Liver (tissue), 9 donors: ENCODE results near the gene INSM1. TPM values are rescaled to one million over a fixed set of nuclear protein-coding genes. Genes with fewer than 3 reads are reported as not detected.

Experiments used
- DNase-seq: peaks from one replicate; pipeline ENCODE4 v3.0.0-alpha.2; 2017; ENCODE audit warnings: low spot score
- H3K27ac ChIP-seq, 2 donors: one replicate each; pipeline ENCODE4 v1.7.0; 2013; ENCODE audit warnings: inconsistent platforms in 2 of 2, low read length in 2 of 2, control low read depth in 1 of 2, low read depth in 1 of 2, mild to moderate bottlenecking in 1 of 2
- H3K27me3 ChIP-seq, 4 donors: one replicate each; pipeline versions ENCODE4 v1.6.1 to v1.7.0; 2013; ENCODE audit warnings: low read length in 3 of 4, inconsistent platforms in 1 of 4, mild to moderate bottlenecking in 1 of 4, moderate library complexity in 1 of 4; ENCODE audit not compliant: control insufficient read depth in 4 of 4, insufficient read depth in 4 of 4
- H3K36me3 ChIP-seq, 4 donors: one replicate each; pipeline versions ENCODE4 v1.6.1 to v1.7.0; 2013; ENCODE audit warnings: low read length in 3 of 4, mild to moderate bottlenecking in 3 of 4, low read depth in 1 of 4, moderate library complexity in 1 of 4; ENCODE audit not compliant: control insufficient read depth in 4 of 4, insufficient read depth in 3 of 4
- H3K4me1 ChIP-seq, 4 donors: one replicate each; pipeline versions ENCODE4 v1.6.1 to v1.7.0; 2013; ENCODE audit warnings: low read length in 3 of 4, mild to moderate bottlenecking in 3 of 4, moderate library complexity in 1 of 4; ENCODE audit not compliant: control insufficient read depth in 4 of 4, insufficient read depth in 4 of 4
- H3K4me3 ChIP-seq, 3 donors: one replicate each; pipeline versions ENCODE4 v1.6.1 to v1.7.0; 2013; ENCODE audit warnings: low read length in 3 of 3, control low read depth in 1 of 3, low read depth in 1 of 3, mild to moderate bottlenecking in 1 of 3
- H3K9ac ChIP-seq, 2 donors: one replicate each; pipeline ENCODE4 v1.7.0; 2013; ENCODE audit warnings: low read length in 2 of 2, mild to moderate bottlenecking in 2 of 2, moderate library complexity in 2 of 2, control low read depth in 1 of 2, low read depth in 1 of 2
- H3K9me3 ChIP-seq, 4 donors: one replicate each; pipeline versions ENCODE4 v1.6.1 to v1.7.0; 2013; ENCODE audit warnings: low read length in 3 of 4; ENCODE audit not compliant: control insufficient read depth in 4 of 4
- ATF3 ChIP-seq: IDR thresholded peaks from 2 replicates; pipeline ENCODE4 v1.6.1; 2016; ENCODE audit warnings: antibody characterized with exemption
- EGR1 ChIP-seq, 2 donors: IDR thresholded peaks; 2 replicates each; pipeline ENCODE4 v1.6.1; 2016 to 2018; ENCODE audit warnings: antibody characterized with exemption in 2 of 2, low read depth in 2 of 2
- FOXA1 ChIP-seq: IDR thresholded peaks from 2 replicates; pipeline ENCODE4 v1.6.1; 2016; ENCODE audit warnings: antibody characterized with exemption
- FOXA2 ChIP-seq: IDR thresholded peaks from 2 replicates; pipeline ENCODE4 v1.6.1; 2016; ENCODE audit warnings: antibody characterized with exemption
- GABPA ChIP-seq, 2 donors: IDR thresholded peaks in 1 of 2; conservative IDR thresholded peaks in 1 of 2; 2 replicates each; pipeline ENCODE4 v1.6.1; 2016; ENCODE audit warnings: antibody characterized with exemption in 2 of 2, mild to moderate bottlenecking in 1 of 2, moderate library complexity in 1 of 2
- HNF4A ChIP-seq, 2 donors: conservative IDR thresholded peaks; 2 replicates each; pipeline ENCODE4 v1.6.1; 2016; ENCODE audit warnings: antibody characterized with exemption in 2 of 2, mild to moderate bottlenecking in 2 of 2
- HNF4G ChIP-seq: IDR thresholded peaks from 2 replicates; pipeline ENCODE4 v1.6.1; 2016; ENCODE audit warnings: antibody characterized with exemption
- JUND ChIP-seq, 2 donors: IDR thresholded peaks; 2 replicates each; pipeline ENCODE4 v1.6.1; 2016; ENCODE audit warnings: antibody characterized with exemption in 2 of 2
- MAX ChIP-seq: IDR thresholded peaks from 2 replicates; pipeline ENCODE4 v1.6.1; 2016; ENCODE audit warnings: antibody characterized with exemption
- NR2F2 ChIP-seq: IDR thresholded peaks from 2 replicates; pipeline ENCODE4 v1.6.1; 2016; ENCODE audit warnings: antibody characterized with exemption
- RAD21 ChIP-seq, 2 donors: IDR thresholded peaks; 2 replicates each; pipeline ENCODE4 v1.6.1; 2016; ENCODE audit warnings: antibody characterized with exemption in 2 of 2, mild to moderate bottlenecking in 2 of 2
- REST ChIP-seq: IDR thresholded peaks from 2 replicates; pipeline ENCODE4 v1.6.1; 2016; ENCODE audit warnings: antibody characterized with exemption, mild to moderate bottlenecking
- RXRA ChIP-seq, 2 donors: IDR thresholded peaks; 2 replicates each; pipeline ENCODE4 v1.6.1; 2017 to 2018; ENCODE audit warnings: antibody characterized with exemption in 2 of 2, mild to moderate bottlenecking in 1 of 2
- SP1 ChIP-seq: IDR thresholded peaks from 2 replicates; pipeline ENCODE4 v1.6.1; 2018; ENCODE audit warnings: antibody characterized with exemption, mild to moderate bottlenecking
- TAF1 ChIP-seq: conservative IDR thresholded peaks from 2 replicates; pipeline ENCODE4 v1.6.1; 2016; ENCODE audit warnings: antibody characterized with exemption, mild to moderate bottlenecking
- YY1 ChIP-seq: IDR thresholded peaks from 2 replicates; pipeline ENCODE4 v1.6.1; 2016; ENCODE audit warnings: antibody characterized with exemption, mild to moderate bottlenecking
- WGBS: extraction: QIAGEN DNeasy Blood & Tissue Kit; methylation state at CpG from one replicate; pipeline ENCODE4 v1.1.7; 2013; 5-methylcytosine and 5-hydroxymethylcytosine counted together
- polyA plus RNA-seq, 2 donors: library from polyadenylated mRNA; stranded (reverse) in 1 of 2; unstranded in 1 of 2; fragments of 200-250 nt in 1 of 2; fragments of >200 nt in 1 of 2; fragmentation: Nextera tagmentation in 1 of 2; extraction: Ambion mirVana in 1 of 2; gene quantifications; one replicate each; pipeline versions ENCODE4 v1.2.1 to v1.2.3, GENCODE V29; 2013 to 2015
- total RNA-seq, 2 donors: library from RNA; depleted of rRNA; stranded (reverse); fragments of >200 nt; gene quantifications; one replicate each; pipeline ENCODE4 v1.2.3, GENCODE V29; 2014
- TF ChIP-seq, protein P1 (sequence below): IDR thresholded peaks from 2 replicates; pipeline ENCODE4 v1.6.1; 2016; ENCODE audit warnings: antibody characterized with exemption
- TF ChIP-seq, protein P2 (sequence below): fragments of 150-350 bp; IDR thresholded peaks from 2 replicates; pipeline ENCODE4 v1.5.1; 2017; ENCODE audit warnings: improper control_type of control experiment, low read depth, low read length; ENCODE audit not compliant: missing input control
- donor health status: healthy.
- donor health status: healthy.
- donor health status: healthy.
- donor health status: healthy.
- donor health status: healthy.

INSM1 gene
- total and polyA plus RNA-seq, 4 donors: not detected

DNA sequence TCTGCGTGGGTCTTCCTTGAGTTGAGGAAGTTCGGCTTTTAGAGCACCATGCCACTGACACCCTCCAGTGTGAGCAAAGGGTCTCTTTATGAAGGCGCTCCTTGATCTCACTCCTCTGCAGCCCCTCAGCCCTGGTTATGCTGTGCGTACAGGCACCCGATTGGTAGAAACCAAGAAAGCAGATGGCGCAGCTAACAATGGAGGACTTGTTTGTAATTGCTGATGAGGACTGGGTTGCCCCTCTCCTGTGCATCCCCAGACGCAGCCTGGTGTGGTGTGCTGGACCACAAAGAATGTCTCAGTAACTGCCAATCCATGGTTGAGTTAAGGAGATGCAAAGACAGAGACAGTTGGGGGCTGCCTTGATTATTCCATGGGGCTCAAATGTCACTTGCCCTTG is 30.2 kb downstream of the INSM1 start:
- TF ChIP-seq EGR1 (IDR thresholded peaks at IDR 0.05; ENCODE audit: low read depth in 2 of 2): no peak
- TF ChIP-seq REST: no peak
- no peak for TF ChIP-seq YY1
- no peak for TF ChIP-seq HNF4G
- TF ChIP-seq NR2F2: no peak
- TF ChIP-seq GABPA (IDR thresholded peaks at IDR 0.05 in 1 of 2, conservative IDR thresholded peaks at IDR 0.05 in 1 of 2): no peak
- TF ChIP-seq RAD21 (IDR thresholded peaks at IDR 0.05): no peak
- no peak for TF ChIP-seq JUND (IDR thresholded peaks at IDR 0.05)
- TF ChIP-seq TAF1: no peak
- no peak for TF ChIP-seq MAX
- TF ChIP-seq SP1: no peak
- TF ChIP-seq HNF4A (conservative IDR thresholded peaks at IDR 0.05): no peak
- TF ChIP-seq FOXA2: no peak
- TF ChIP-seq FOXA1: no peak
- TF ChIP-seq, protein P1, sequence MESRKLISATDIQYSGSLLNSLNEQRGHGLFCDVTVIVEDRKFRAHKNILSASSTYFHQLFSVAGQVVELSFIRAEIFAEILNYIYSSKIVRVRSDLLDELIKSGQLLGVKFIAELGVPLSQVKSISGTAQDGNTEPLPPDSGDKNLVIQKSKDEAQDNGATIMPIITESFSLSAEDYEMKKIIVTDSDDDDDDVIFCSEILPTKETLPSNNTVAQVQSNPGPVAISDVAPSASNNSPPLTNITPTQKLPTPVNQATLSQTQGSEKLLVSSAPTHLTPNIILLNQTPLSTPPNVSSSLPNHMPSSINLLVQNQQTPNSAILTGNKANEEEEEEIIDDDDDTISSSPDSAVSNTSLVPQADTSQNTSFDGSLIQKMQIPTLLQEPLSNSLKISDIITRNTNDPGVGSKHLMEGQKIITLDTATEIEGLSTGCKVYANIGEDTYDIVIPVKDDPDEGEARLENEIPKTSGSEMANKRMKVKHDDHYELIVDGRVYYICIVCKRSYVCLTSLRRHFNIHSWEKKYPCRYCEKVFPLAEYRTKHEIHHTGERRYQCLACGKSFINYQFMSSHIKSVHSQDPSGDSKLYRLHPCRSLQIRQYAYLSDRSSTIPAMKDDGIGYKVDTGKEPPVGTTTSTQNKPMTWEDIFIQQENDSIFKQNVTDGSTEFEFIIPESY: no peak
- TF ChIP-seq ATF3: no peak
- TF ChIP-seq RXRA (IDR thresholded peaks at IDR 0.05): no peak
- TF ChIP-seq, protein P2, sequence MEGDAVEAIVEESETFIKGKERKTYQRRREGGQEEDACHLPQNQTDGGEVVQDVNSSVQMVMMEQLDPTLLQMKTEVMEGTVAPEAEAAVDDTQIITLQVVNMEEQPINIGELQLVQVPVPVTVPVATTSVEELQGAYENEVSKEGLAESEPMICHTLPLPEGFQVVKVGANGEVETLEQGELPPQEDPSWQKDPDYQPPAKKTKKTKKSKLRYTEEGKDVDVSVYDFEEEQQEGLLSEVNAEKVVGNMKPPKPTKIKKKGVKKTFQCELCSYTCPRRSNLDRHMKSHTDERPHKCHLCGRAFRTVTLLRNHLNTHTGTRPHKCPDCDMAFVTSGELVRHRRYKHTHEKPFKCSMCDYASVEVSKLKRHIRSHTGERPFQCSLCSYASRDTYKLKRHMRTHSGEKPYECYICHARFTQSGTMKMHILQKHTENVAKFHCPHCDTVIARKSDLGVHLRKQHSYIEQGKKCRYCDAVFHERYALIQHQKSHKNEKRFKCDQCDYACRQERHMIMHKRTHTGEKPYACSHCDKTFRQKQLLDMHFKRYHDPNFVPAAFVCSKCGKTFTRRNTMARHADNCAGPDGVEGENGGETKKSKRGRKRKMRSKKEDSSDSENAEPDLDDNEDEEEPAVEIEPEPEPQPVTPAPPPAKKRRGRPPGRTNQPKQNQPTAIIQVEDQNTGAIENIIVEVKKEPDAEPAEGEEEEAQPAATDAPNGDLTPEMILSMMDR: no peak
- no peak for DNase-seq
- 98% methylated on average over 7 of the region's 7 CpGs for WGBS
- H3K4me1 ChIP-seq: peaks cover 0 to 5% (median 3%) of the 10 kb centered on the region in 4 donors
- H3K4me3 ChIP-seq: no peak overlapping the region
- H3K36me3 ChIP-seq: peaks cover 5 to 54% (median 11%) of the 10 kb centered on the region in 4 donors
- no peak overlapping the region for H3K27ac ChIP-seq
- H3K9me3 ChIP-seq: no peaks in the 10 kb centered on the region
- no peaks in the 10 kb centered on the region for H3K27me3 ChIP-seq
- H3K9ac ChIP-seq: no peak overlapping the region
